NCI-H2081 (cell line): ENCODE data around the gene TM9SF4.
"Not testable (repeated sequence)": the region's sequence is repeated elsewhere in the genome, so short reads cannot be mapped to it uniquely, and the experiment has no call there.

Experiments used
- DNase-seq, 2 experiments: peaks; one replicate each; lab custom pipeline; 2025; lab: John Stamatoyannopoulos, UW

Gene TM9SF4

GRCh38 chr20:32155017-32155981 is 45.8 kb downstream of the TM9SF4 start:
- DNase-seq, result peak; percentile 35 to 55

- no peak for DNase-seq
Measured at GRCh38 chr20:32157611-32158010, 48.1 kb downstream of the TM9SF4 start.

GRCh38 chr20:32158351-32158750 is 48.8 kb downstream of the TM9SF4 start:
- DNase-seq, result no peak

GRCh38 chr20:32158943-32159660 is 49.6 kb downstream of the TM9SF4 start:
- no peak for DNase-seq

- no peak for DNase-seq
Measured at GRCh38 chr20:32159766-32160221, 50.3 kb downstream of the TM9SF4 start.

GRCh38 chr20:32160341-32160740 is 50.8 kb downstream of the TM9SF4 start:
- DNase-seq, result no peak

- DNase-seq, result no peak
Measured at GRCh38 chr20:32162351-32162750, 52.8 kb downstream of the TM9SF4 start.

- DNase-seq, result no peak
Measured at GRCh38 chr20:32163951-32164350, 54.4 kb downstream of the TM9SF4 start.

GRCh38 chr20:32164984-32165735 is 55.6 kb downstream of the TM9SF4 start:
- DNase-seq, result no peak

GRCh38 chr20:32165836-32166545 is 56.5 kb downstream of the TM9SF4 start:
- no peak for DNase-seq

- DNase-seq, result no peak
Measured at GRCh38 chr20:32167552-32167951, 58.0 kb downstream of the TM9SF4 start.

- no peak for DNase-seq
Measured at GRCh38 chr20:32168184-32168910, 58.8 kb downstream of the TM9SF4 start.

- DNase-seq, result not testable (repeated sequence)
Measured at GRCh38 chr20:32177696-32178095, 68.2 kb downstream of the TM9SF4 start.

- DNase-seq, result no peak
Measured at GRCh38 chr20:32179515-32179914, 70.0 kb downstream of the TM9SF4 start.

- no peak for DNase-seq
Measured at GRCh38 chr20:32179934-32180333, 70.4 kb downstream of the TM9SF4 start.

- no peak for DNase-seq
Measured at GRCh38 chr20:32181606-32182005, 72.1 kb downstream of the TM9SF4 start.

- DNase-seq, result no peak
Measured at GRCh38 chr20:32183947-32184635, 74.6 kb downstream of the TM9SF4 start.

GRCh38 chr20:32184961-32185603 is 75.6 kb downstream of the TM9SF4 start:
- no peak for DNase-seq

- DNase-seq, result no peak
Measured at GRCh38 chr20:32186506-32186905, 77.0 kb downstream of the TM9SF4 start.
